Esophagus squamous epithelium (tissue), 4 donors: Measurements from ENCODE around the gene STRBP.

Experiments
- POLR2A ChIP-seq, 4 donors: fragments of 450-650 bp; IDR thresholded peaks; one replicate each; pipeline ENCODE4 v1.6.1; 2017; ENCODE audit warnings: antibody characterized with exemption in 4 of 4, mild to moderate bottlenecking in 4 of 4, moderate library complexity in 3 of 4
- TF ChIP-seq, protein P1 (sequence below), 6 experiments: fragments of 450-650 bp in 4 of 6; fragments of 200-600 bp in 2 of 6; sonication (generic) in 2 of 6; IDR thresholded peaks; one replicate each; pipeline ENCODE4 v1.5.1; 2016 to 2019; ENCODE audit warnings: antibody characterized with exemption in 6 of 6, mild to moderate bottlenecking in 4 of 6, moderate library complexity in 4 of 6

DNA sequence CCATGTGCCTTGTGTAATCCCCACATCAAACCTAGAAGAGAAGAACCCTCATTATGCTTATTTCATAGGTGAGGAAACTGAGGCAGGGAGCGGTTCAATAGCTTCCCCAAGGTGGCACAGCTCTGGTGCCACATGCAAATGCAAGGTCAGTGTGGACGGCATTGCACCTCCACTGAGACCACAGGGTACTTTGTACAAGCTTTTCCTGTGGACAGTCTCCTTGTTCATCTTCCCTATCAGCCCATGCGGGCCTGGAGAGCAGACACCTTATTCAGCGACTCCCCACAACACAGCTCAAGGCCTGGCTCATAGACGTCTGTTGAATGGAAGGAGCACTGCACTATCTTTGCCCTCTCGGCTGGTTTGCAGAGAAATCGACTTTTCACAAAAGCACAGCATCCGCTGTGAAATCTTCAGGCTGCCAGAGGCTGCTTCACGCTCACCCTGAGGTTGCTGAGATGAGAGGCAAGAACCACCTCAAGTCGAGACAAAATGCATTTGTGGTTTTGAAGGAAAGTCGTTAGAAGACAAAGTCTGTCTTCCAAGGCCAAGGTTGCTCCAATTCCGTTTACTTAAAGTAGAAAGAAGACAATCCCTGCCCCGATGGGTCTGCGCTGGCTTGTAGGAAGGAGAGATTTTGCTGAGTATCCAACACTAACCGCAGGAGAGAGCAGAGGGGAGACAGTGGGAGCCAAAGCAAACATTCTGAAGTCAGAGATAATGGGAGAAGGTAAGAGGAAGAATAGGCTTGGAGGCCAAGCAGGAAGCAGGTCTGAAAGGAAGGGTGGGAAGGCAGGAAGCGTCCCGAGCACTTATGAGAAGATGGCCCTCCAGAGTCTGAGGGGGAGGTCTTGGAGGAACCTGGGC is 34.2 kb upstream of the STRBP start:
- TF ChIP-seq, protein P1, sequence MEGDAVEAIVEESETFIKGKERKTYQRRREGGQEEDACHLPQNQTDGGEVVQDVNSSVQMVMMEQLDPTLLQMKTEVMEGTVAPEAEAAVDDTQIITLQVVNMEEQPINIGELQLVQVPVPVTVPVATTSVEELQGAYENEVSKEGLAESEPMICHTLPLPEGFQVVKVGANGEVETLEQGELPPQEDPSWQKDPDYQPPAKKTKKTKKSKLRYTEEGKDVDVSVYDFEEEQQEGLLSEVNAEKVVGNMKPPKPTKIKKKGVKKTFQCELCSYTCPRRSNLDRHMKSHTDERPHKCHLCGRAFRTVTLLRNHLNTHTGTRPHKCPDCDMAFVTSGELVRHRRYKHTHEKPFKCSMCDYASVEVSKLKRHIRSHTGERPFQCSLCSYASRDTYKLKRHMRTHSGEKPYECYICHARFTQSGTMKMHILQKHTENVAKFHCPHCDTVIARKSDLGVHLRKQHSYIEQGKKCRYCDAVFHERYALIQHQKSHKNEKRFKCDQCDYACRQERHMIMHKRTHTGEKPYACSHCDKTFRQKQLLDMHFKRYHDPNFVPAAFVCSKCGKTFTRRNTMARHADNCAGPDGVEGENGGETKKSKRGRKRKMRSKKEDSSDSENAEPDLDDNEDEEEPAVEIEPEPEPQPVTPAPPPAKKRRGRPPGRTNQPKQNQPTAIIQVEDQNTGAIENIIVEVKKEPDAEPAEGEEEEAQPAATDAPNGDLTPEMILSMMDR (IDR thresholded peaks at IDR 0.05): no peak
- no peak for TF ChIP-seq POLR2A (IDR thresholded peaks at IDR 0.05)
